GM13976 (cell line): ENCODE data around the gene PDIA6.
"Not testable (repeated sequence)": the region's sequence is repeated elsewhere in the genome, so short reads cannot be mapped to it uniquely, and the experiment has no call there.

ENCODE experiments used
- DNase-seq: peaks from one replicate; pipeline ENCODE4 v3.0.0; 2012; ENCODE audit warnings: low spot score
- CTCF ChIP-seq: IDR thresholded peaks from 2 replicates; pipeline ENCODE4 v1.5.1; 2012; ENCODE audit warnings: borderline replicate concordance, mild to moderate bottlenecking; ENCODE audit not compliant: insufficient read depth; ENCODE audit errors: extremely low read depth, missing control alignments, control extremely low read depth
- in situ Hi-C: fragments of 300-500 bp; cut with MboI; formaldehyde crosslinking; loops from one replicate; pipeline ENCODE4 v1.12.0; 2022; ENCODE audit warnings: low sequenced_read_pairs, mixed read lengths, inconsistent platforms; ENCODE audit not compliant: unreplicated experiment

The PDIA6 gene

GRCh38 chr2:10783421-10783820 lies 29.2 kb downstream of the PDIA6 start:
- in situ Hi-C loops: no loop called here
- no peak for TF ChIP-seq CTCF
- no peak for DNase-seq

GRCh38 chr2:10781746-10782145 lies 30.8 kb downstream of the PDIA6 start:
- no peak for DNase-seq
- TF ChIP-seq CTCF: no peak
- in situ Hi-C loops: no loop called here

GRCh38 chr2:10780821-10781220 lies 31.8 kb downstream of the PDIA6 start:
- DNase-seq, in situ Hi-C loops: not testable (repeated sequence)

- in situ Hi-C loops: no loop called here
- no peak for DNase-seq
- TF ChIP-seq CTCF: no peak
Observed at GRCh38 chr2:10780491-10780820, 32.1 kb downstream of the PDIA6 start.

GRCh38 chr2:10779776-10780490 lies 32.7 kb downstream of the PDIA6 start:
- in situ Hi-C loops: no loop called here
- TF ChIP-seq CTCF: no peak
- DNase-seq: no peak

- TF ChIP-seq CTCF: no peak
- no peak for DNase-seq
- in situ Hi-C loops: no loop called here
Observed at GRCh38 chr2:10778724-10779115, 33.9 kb downstream of the PDIA6 start.

- in situ Hi-C loops: no loop called here
- DNase-seq: no peak
Observed at GRCh38 chr2:10777842-10778723, 34.5 kb downstream of the PDIA6 start.

More at GRCh38 chr2:10777842-10778723, 34.5 kb downstream of the PDIA6 start:
- TF ChIP-seq CTCF: no peak
